COR-L47 (cell line): ENCODE measurements around the gene DECR2.
"Not testable (repeated sequence)": the region's sequence is repeated elsewhere in the genome, so short reads cannot be mapped to it uniquely, and the experiment has no call there.

Source experiments
- DNase-seq: peaks from one replicate; lab custom pipeline; 2025; lab: John Stamatoyannopoulos, UW

DECR2 gene

GRCh38 chr16:379183-379960 lies 22.3 kb upstream of the DECR2 start:
- DNase-seq: peak; percentile 91

- DNase-seq: no peak
Measured at GRCh38 chr16:379961-380761, 21.5 kb upstream of the DECR2 start.

GRCh38 chr16:380762-381011 lies 21.0 kb upstream of the DECR2 start:
- no peak for DNase-seq

GRCh38 chr16:381012-381788 lies 20.5 kb upstream of the DECR2 start:
- DNase-seq: no peak

- DNase-seq: no peak
Measured at GRCh38 chr16:381789-382717, 19.6 kb upstream of the DECR2 start, which contains the start of gene PGAP6. PGAP6 (minus strand) TSS chr16:381978; CDS start chr16:381821, 157 bp downstream.

- no peak for DNase-seq
Measured at GRCh38 chr16:383326-384051, 18.2 kb upstream of the DECR2 start.

GRCh38 chr16:386641-387156 lies 15.0 kb upstream of the DECR2 start:
- DNase-seq: no peak

GRCh38 chr16:387761-388666 lies 13.7 kb upstream of the DECR2 start:
- not testable (repeated sequence) for DNase-seq

- DNase-seq: no peak
Measured at GRCh38 chr16:389352-389751, 12.3 kb upstream of the DECR2 start.

GRCh38 chr16:391885-392335 lies 9.8 kb upstream of the DECR2 start:
- DNase-seq: peak; percentile 43

- no peak for DNase-seq
Measured at GRCh38 chr16:392450-393030, 9.1 kb upstream of the DECR2 start.

- no peak for DNase-seq
Measured at GRCh38 chr16:396199-396598, 5.5 kb upstream of the DECR2 start.

GRCh38 chr16:396605-397004 lies 5.1 kb upstream of the DECR2 start:
- no peak for DNase-seq

- DNase-seq: no peak
Measured at GRCh38 chr16:397135-397661, 4.5 kb upstream of the DECR2 start, which contains the start of gene NME4. NME4 (plus strand) TSS chr16:397199; CDS start chr16:397223, 24 bp downstream.

- DNase-seq: no peak
Measured at GRCh38 chr16:397736-398332, 3.9 kb upstream of the DECR2 start.

- no peak for DNase-seq
Measured at GRCh38 chr16:398561-399339, 2.9 kb upstream of the DECR2 start.

GRCh38 chr16:399340-400019 lies 2.2 kb upstream of the DECR2 start:
- DNase-seq: no peak
